ENCODE results near the gene UBA52.
"Not testable (repeated sequence)": the region's sequence is repeated elsewhere in the genome, so short reads cannot be mapped to it uniquely, and the experiment has no call there.

The UBA52 gene

GRCh38 chr19:18593367-18594095 lies 21.9 kb downstream of the UBA52 start:
- no peak for DNase-seq

GRCh38 chr19:18594096-18594823 lies 22.6 kb downstream of the UBA52 start:
- DNase-seq = peak; percentile 86

GRCh38 chr19:18594824-18595373 lies 23.2 kb downstream of the UBA52 start:
- peak; percentile 66 for DNase-seq

DNA sequence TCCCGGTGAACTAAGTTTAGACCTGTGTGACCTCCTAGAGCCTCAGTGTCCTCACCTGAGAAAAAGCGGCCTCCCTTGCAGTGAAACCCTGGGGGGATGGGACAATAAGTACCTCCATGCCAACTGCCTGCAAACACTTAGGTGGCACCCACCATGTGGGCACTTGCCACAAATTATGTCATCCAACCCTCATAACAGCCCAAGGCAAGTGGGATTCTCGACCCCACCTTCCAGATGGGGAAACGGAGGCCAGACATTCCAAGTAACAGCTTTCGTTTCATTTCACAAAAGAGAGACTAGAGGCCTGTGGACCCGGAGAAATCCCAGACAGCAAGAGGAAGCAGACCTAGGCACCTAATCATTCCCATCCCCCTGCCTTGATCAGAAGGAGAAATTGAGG lies 23.8 kb downstream of the UBA52 start:
- no peak for DNase-seq

DNA sequence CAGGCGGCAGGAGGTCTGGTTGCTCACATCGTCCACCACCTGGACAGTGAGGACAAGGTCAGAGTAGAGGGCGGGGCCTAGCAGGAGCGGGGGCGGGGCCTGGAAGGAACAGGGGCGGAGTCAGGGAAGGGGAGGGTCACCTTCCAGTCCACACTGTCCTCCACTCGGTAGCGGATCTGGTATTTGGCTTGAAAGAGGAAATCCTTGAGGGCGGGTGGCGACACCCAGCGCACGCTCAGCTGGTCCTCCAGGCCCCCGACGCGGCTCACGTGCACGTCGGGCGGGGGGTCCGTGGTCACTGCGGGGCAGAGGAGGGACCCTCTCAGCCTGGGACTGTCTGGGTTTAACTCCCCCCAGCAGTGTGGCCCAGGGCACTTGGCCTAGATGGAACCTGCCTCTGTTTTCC lies 25.1 kb downstream of the UBA52 start:
- no peak for DNase-seq

DNA sequence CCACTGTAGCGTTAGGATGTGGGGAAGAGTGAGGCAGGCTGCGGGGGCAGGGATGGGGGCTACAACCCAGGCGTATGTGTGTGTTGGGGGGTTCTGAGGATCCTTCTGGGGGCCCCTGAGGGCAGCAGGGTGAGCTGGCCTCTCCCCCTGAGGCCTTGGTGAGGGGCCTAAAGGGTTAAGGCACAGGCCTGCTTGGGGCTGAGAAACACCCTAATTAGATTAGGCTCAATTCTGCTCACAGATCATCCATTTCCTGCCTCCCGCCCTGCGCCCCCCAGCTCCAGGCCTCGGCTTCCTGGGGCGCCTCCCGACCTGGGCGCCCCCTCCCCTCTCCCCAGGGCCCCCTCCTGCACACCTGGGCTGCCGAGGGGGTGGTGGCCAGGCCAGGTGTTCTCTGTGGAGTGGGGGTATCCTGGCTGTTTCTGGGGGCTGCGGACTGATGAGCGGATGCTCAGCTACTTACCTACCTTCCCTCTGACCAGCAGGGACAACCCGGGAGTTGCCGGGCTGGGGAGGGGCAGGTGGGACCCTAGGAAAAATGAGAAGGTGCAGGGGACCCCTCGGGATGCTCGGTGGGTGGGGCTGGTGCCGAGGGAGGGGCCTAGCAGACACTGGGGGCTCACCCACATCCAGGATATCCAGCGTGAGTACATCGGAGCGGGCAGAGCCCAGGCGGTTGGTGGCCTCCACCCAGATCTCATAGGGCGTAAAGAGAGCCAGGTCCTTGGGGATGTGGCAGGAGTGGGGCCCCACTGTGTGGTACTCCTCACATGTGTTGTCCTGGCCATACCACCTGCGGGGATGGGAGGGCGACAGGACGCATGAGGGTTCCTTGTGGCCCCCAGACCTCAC lies 26.4 kb downstream of the UBA52 start:
- no peak for DNase-seq

- no peak for DNase-seq
Observed at GRCh38 chr19:18599485-18599884, 27.8 kb downstream of the UBA52 start.

DNA sequence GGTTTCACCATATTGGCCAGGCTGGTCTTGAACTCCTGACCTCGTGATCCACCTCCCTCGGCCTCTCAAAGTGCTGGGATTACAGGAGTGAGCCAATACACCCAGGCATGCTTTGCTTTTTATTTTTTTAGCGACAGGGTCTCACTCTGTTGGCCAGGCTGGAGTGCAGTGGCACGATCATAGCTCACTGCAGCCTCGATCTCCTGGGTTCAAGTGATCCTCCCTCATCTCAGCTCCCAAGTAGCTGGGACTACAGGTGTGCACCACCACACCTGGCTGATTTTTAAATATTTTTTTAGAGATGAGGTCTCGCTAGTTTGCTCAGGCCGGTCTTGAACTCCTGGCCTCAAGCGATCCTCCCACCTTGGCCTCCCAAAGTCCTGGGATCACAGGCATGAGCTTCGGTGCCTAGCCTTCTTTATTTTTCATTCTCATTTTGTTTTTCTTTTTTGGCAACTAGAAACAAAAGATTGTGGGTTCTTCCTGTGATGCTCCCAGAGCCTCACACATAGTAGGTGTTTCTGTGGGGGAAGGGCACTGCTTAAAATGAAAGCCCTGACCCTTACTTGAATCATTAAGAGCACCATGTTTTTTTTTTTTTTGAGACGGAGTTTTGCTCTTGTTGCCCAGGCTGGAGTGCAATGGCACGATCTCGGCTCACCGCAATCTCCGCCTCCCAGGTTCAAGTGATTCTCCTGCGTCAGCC lies 29.2 kb downstream of the UBA52 start:
- DNase-seq = not testable (repeated sequence)

DNA sequence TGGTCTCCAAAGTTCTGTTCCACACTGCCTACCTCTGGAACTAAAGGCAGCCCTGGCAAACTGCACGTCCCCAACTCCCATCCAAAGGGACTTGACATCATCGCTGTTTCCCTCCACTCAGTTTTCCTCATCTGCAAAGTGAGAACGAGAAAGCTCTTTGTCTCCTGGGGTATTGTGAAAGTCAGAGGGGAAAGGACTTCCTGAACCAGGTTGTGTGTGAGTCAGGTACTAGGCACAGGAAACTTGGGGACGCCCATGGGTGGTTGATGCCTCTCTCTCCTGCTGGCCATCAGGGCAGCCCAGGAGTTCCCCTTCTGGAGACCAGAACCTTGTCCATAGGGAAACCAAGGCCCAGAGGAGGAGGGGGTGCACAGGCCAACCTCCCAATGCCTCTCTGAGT lies 30.2 kb downstream of the UBA52 start:
- no peak for DNase-seq

DNA sequence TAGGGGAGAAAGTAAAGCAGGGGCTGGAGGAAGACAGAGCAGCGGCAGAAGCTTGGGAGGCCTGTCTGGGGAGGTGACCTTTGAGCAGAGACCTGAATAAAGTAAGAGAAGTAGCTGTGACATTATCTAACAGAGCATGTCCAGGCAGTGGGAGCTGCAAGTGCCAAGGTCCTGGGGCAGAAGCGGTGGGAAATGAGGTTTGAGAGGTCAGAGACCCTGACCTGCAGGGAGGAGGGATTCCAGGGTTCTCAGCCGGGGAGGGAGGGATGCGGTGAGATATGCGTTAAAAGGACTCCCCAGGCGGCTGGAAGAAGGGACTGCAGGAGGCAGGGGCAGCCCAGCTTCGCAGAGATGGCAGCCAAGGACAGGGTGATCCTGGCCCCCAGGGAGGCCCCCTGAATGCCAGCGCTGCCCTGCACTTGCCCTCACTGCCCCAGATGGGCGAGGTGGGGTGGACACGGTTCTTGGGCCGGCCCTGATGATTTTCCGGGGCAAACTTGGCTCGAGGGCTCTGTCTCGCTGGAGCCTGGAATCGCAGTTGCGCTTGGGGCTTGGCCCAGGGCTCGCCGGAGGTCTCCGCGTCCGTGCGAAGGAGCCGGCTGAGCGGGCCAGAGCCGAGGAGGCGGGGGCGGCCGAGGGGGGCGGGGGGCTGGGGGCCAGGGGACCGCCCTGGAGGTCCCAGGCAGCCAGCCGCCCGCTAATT lies 31.7 kb downstream of the UBA52 start:
- no peak for DNase-seq

- no peak for DNase-seq
Observed at GRCh38 chr19:18603958-18604819, 32.5 kb downstream of the UBA52 start.

DNA sequence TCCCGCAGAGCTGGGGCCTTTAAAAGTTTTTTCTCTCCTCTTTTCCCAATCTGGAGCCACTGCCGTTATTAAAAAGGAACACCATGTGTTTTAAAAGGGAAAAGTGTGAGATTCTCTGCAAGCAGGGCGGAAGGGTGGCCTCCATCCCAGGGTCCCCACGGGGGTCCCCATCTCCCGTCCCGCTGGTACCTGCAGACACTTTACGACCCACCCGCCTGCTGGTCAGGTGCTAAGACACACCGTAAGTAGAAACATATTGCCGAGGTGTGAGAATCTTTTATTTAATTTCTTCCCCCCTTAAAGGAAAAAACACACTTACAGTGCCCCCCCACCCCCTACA lies 33.1 kb downstream of the UBA52 start:
- DNase-seq = no peak

GRCh38 chr19:18605196-18605545 lies 33.5 kb downstream of the UBA52 start:
- DNase-seq = no peak

GRCh38 chr19:18605546-18606280 lies 34.1 kb downstream of the UBA52 start:
- DNase-seq = no peak

GRCh38 chr19:18606281-18607225 lies 34.9 kb downstream of the UBA52 start, which contains the start of gene CRLF1:
Gene CRLF1 (minus strand): TSS chr19:18606799. CDS start chr19:18606656, 143 bp downstream.
- no peak for DNase-seq

- DNase-seq = no peak
Observed at GRCh38 chr19:18607226-18608101, 35.8 kb downstream of the UBA52 start.

DNA sequence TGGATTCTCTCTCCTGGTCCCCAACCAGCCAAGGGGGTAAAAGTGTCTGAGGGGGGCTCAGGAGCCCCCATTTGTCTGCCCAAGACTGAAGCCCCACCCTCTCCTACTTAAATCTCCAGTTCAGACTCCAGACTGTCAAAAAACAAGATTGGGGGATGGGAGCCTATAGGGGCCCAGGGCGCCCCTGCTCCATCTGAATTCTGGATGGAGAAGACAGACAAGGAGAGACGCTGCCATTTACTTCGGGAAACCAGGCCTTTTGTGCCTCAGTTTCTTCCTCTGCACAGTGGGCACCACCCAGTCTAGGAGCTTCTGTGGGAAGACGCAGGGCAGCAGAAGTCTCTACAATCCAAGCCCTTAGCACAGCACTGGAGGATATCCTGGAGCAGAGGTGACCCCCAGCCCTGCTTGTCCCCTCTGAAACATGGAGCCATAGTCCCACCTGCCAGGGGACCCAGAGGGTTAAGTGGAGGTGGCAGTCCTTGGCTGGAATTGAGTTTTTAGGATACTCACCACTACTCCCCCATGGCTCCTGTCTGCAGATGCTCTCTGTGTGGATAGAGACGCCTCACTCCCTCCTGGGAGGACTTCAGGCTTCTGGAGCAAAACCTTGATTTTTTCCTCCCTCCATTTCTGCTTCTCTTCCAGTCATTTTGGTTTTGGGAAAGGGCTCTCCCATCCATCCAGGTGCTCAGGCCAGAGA lies 36.6 kb downstream of the UBA52 start:
- DNase-seq = no peak

Measured in femur (tissue), 1 donor.